ENCODE results near the gene ZBTB46. TPM values are rescaled to one million over a fixed set of nuclear protein-coding genes. Genes with fewer than 3 reads are reported as not detected.

Gene ZBTB46
- total RNA-seq, 4 donors from 2014 or later, result 15.9 to 39.9 (median 27.7) TPM

DNA sequence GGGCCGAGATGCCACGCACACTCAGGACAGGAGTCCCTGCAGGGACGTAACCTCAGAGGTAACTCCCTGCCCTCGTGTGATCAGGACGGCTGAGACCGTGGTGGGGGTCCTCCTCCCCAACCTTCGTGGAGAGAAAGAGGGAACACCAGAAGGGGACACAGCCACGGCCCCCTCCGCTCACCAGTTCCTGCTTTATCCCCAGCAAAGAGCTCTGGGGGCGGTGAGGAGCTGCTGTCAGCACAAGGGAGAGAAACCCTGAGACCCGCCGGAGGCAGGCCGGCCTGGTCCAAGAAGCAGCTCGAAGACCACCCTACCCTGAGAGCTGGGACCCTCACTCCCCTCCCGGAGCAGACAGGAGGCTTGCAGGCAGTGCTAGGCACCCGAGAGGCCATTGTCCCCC, 47.1 kb downstream of the ZBTB46 start:
- H3K27me3 ChIP-seq, result no peaks in the 10 kb centered on the region
- no peaks in the 10 kb centered on the region for H3K4me1 ChIP-seq
- TF ChIP-seq, protein P1, sequence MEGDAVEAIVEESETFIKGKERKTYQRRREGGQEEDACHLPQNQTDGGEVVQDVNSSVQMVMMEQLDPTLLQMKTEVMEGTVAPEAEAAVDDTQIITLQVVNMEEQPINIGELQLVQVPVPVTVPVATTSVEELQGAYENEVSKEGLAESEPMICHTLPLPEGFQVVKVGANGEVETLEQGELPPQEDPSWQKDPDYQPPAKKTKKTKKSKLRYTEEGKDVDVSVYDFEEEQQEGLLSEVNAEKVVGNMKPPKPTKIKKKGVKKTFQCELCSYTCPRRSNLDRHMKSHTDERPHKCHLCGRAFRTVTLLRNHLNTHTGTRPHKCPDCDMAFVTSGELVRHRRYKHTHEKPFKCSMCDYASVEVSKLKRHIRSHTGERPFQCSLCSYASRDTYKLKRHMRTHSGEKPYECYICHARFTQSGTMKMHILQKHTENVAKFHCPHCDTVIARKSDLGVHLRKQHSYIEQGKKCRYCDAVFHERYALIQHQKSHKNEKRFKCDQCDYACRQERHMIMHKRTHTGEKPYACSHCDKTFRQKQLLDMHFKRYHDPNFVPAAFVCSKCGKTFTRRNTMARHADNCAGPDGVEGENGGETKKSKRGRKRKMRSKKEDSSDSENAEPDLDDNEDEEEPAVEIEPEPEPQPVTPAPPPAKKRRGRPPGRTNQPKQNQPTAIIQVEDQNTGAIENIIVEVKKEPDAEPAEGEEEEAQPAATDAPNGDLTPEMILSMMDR (IDR thresholded peaks at IDR 0.05), result no peak
- no peak for TF ChIP-seq POLR2A (IDR thresholded peaks at IDR 0.05)
- intact Hi-C loops (cut with DNase I), result loop anchor here (10.0 kb wide), 1 partner anchor 249 kb away; the partner anchor contains the start of gene PTK6
- H3K27ac ChIP-seq, result no peak overlapping the region
- no peaks in the 10 kb centered on the region for H3K9me3 ChIP-seq
- DNase-seq, result no peak
- 83 to 85% methylated on average over 12 to 14 of the region's 16 CpGs for WGBS, 2 donors
- peaks cover 2 to 6% of the 10 kb centered on the region in 2 donors for H3K36me3 ChIP-seq
- no peak overlapping the region for H3K4me3 ChIP-seq (replicated peaks in 1 of 3)

DNA sequence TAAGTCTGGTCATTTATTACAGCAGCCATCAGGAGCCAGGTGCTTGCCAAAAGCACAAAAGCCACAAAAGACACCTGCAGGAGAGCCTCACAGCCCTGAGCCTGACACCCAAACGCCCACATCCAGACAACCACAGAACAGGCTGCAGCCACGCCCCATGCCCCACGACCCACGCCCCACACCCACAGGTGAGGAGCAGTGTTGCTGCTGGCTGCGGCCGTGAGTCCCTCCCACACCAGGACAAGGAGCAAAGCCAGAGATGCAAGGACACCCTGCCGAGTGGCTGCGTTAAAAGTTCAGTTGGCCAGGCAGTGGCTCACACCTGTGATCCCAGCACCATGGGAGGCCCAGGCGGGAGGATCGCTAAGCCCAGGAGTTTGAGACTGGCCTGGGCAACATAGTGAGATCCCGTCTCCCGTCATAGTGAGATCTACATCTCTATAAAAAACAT, 48.5 kb downstream of the ZBTB46 start:
- no peak for DNase-seq
- Histone ChIP-seq H3K4me3 (replicated peaks in 1 of 3) (no peak overlapping the region), H3K27me3 (no peaks in the 10 kb centered on the region), H3K9me3 (no peaks in the 10 kb centered on the region), H3K27ac (no peak overlapping the region), H3K36me3 (no peaks in the 10 kb centered on the region), H3K4me1 (no peaks in the 10 kb centered on the region)
- 93 to 100% methylated on average over 4 to 9 of the region's 12 CpGs for WGBS, 2 donors
- intact Hi-C loops (cut with DNase I), result loop anchor here (10.0 kb wide), 1 partner anchor 248 kb away; the partner anchor contains the start of gene PTK6
- no peak for TF ChIP-seq POLR2A (IDR thresholded peaks at IDR 0.05)
- TF ChIP-seq, protein P1 (IDR thresholded peaks at IDR 0.05), result no peak

DNA sequence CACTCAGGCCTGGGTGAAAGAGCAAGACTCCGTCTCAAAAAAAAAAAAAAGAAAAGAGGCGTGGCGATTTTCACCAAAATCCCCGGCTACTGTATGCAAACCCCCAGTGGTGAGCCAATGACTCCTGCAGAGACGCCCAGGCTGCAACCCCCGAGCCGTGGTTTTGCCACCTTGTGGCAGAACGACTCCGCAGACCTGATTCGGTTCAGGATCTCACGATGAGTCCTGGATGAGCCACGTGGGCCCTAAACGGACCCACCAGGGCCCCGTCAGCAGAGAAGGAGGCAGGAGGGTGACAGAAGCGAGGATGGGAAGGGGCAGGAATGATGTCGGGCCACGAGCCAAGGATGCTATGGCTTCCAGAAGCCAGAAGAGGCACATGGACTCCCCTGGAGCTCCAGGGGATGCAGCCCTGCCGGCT, 49.0 kb downstream of the ZBTB46 start:
- H3K4me1 ChIP-seq, result no peaks in the 10 kb centered on the region
- WGBS, 2 donors, result 80 to 84% methylated on average over 17 of the region's 18 CpGs
- no peaks in the 10 kb centered on the region for H3K9me3 ChIP-seq
- H3K4me3 ChIP-seq (replicated peaks in 1 of 3), result no peak overlapping the region
- TF ChIP-seq, protein P1 (IDR thresholded peaks at IDR 0.05), result no peak
- no peak for TF ChIP-seq POLR2A (IDR thresholded peaks at IDR 0.05)
- intact Hi-C loops (cut with DNase I), result loop anchor here (10.0 kb wide), 1 partner anchor 247 kb away; the partner anchor contains the start of gene PTK6
- DNase-seq, result no peak
- H3K36me3 ChIP-seq, result no peaks in the 10 kb centered on the region
- no peaks in the 10 kb centered on the region for H3K27me3 ChIP-seq
- H3K27ac ChIP-seq, result no peak overlapping the region

DNA sequence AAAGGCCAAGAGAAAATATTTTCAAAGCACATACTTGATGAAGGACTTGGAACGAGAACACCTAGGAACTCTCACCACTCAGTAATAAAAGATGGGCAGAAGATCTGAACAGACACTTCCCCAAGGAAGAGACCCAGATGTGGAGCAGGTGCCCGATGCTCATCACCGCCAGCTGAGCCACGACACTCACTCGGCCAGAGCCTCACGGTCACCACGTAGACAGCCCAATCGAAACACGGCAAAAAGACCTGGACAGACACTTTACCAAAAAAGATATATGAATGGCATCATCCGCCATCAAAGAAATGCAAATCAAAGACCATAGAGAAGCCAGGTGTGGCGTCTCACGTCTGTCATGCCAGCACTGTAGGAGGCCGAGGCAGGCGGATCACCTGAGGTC, 49.9 kb downstream of the ZBTB46 start:
- intact Hi-C loops (cut with DNase I), result loop anchor here (10.0 kb wide), 1 partner anchor 246 kb away; the partner anchor contains the start of gene PTK6
- Histone ChIP-seq H3K9me3 (no peaks in the 10 kb centered on the region), H3K36me3 (no peaks in the 10 kb centered on the region), H3K27ac (no peak overlapping the region), H3K4me1 (no peaks in the 10 kb centered on the region), H3K4me3 (replicated peaks in 1 of 3) (no peak overlapping the region), H3K27me3 (no peaks in the 10 kb centered on the region)
- WGBS, 2 donors, result 94% methylated on average over 14 of the region's 14 CpGs
- TF ChIP-seq POLR2A (IDR thresholded peaks at IDR 0.05), result no peak
- TF ChIP-seq, protein P1 (IDR thresholded peaks at IDR 0.05), result no peak
- no peak for DNase-seq

DNA sequence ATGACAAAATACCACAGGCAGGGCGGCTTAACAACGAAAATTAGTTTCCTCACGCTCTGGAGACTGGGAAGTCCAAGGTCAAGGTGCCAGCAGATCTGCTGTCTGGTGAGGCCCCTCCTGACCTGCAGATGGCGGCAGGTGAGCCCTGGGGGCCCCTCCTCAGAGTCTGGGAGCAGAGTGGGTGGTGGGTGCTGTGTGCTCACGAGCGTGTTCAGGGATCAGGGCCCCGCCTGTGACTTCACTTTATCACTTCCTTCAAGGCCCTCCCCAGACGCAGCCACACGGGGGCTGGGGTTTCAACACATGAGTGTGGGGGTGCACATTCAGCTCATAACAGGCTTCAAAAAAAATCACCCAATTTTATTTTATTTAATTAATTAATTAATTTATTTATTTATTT, 52.2 kb downstream of the ZBTB46 start:
- TF ChIP-seq, protein P1 (IDR thresholded peaks at IDR 0.05), result no peak
- TF ChIP-seq POLR2A (IDR thresholded peaks at IDR 0.05), result no peak
- intact Hi-C loops (cut with DNase I), result no loop called here
- no peaks in the 10 kb centered on the region for H3K27me3 ChIP-seq
- no peak for DNase-seq
- peaks cover 0 to 4% of the 10 kb centered on the region in 2 donors for H3K4me1 ChIP-seq
- H3K4me3 ChIP-seq (replicated peaks in 1 of 3), result no peak overlapping the region
- 87 to 92% methylated on average over 9 of the region's 9 CpGs for WGBS, 2 donors
- H3K9me3 ChIP-seq, result no peaks in the 10 kb centered on the region
- no peak overlapping the region for H3K27ac ChIP-seq
- H3K36me3 ChIP-seq, result no peaks in the 10 kb centered on the region

All from thyroid gland (tissue), 4 donors.